ENCODE data around the gene SUGCT.

The SUGCT gene

GRCh38 chr7:40095695-40096327, 39.0 kb upstream of the SUGCT start:
- no peak for TF ChIP-seq TAF1 (IDR thresholded peaks at IDR 0.05; ENCODE audit: borderline replicate concordance, insufficient read depth, low read length)
- TF ChIP-seq, protein P1, sequence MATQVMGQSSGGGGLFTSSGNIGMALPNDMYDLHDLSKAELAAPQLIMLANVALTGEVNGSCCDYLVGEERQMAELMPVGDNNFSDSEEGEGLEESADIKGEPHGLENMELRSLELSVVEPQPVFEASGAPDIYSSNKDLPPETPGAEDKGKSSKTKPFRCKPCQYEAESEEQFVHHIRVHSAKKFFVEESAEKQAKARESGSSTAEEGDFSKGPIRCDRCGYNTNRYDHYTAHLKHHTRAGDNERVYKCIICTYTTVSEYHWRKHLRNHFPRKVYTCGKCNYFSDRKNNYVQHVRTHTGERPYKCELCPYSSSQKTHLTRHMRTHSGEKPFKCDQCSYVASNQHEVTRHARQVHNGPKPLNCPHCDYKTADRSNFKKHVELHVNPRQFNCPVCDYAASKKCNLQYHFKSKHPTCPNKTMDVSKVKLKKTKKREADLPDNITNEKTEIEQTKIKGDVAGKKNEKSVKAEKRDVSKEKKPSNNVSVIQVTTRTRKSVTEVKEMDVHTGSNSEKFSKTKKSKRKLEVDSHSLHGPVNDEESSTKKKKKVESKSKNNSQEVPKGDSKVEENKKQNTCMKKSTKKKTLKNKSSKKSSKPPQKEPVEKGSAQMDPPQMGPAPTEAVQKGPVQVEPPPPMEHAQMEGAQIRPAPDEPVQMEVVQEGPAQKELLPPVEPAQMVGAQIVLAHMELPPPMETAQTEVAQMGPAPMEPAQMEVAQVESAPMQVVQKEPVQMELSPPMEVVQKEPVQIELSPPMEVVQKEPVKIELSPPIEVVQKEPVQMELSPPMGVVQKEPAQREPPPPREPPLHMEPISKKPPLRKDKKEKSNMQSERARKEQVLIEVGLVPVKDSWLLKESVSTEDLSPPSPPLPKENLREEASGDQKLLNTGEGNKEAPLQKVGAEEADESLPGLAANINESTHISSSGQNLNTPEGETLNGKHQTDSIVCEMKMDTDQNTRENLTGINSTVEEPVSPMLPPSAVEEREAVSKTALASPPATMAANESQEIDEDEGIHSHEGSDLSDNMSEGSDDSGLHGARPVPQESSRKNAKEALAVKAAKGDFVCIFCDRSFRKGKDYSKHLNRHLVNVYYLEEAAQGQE (IDR thresholded peaks at IDR 0.05; ENCODE audit: insufficient read depth in 1 of 2, low read depth in 2 of 2, low read length in 2 of 2): no peak
- no peak for TF ChIP-seq POLR2AphosphoS5 (IDR thresholded peaks at IDR 0.05; ENCODE audit: low read depth, low read length)
- no peak for TF ChIP-seq FOXP2 (optimal IDR thresholded peaks at IDR 0.05; ENCODE audit: borderline replicate concordance, extremely low read depth, extremely low read length, insufficient read depth)
- no peak for TF ChIP-seq SIN3A (IDR thresholded peaks at IDR 0.05; ENCODE audit: borderline replicate concordance, insufficient read depth, low read length)

DNA sequence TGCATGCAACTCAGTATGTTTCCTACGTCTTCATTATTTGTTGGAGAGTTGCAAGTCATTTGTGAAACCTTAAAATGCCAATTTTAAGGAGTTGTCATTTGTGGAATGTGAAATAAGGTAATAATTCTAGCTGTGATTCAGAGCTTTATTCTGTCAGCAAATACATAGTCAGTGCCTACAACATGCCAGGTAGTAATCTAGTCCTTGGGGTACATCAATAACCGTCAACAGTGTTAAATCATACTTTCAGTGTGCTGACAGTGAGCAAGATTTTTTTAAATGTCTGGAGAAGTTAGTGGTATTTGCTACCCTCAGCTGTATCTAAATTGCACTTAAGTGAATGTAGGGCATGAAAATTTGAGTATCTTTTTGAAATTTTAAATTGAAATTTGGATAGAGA, 37.1 kb upstream of the SUGCT start:
- TF ChIP-seq TAF1 (IDR thresholded peaks at IDR 0.05; ENCODE audit: borderline replicate concordance, insufficient read depth, low read length) (no peak), FOXP2 (optimal IDR thresholded peaks at IDR 0.05; ENCODE audit: borderline replicate concordance, extremely low read depth, extremely low read length, insufficient read depth) (no peak), POLR2AphosphoS5 (IDR thresholded peaks at IDR 0.05; ENCODE audit: low read depth, low read length) (no peak), SIN3A (IDR thresholded peaks at IDR 0.05; ENCODE audit: borderline replicate concordance, insufficient read depth, low read length) (no peak)
- TF ChIP-seq, protein P1 (IDR thresholded peaks at IDR 0.05; ENCODE audit: insufficient read depth in 1 of 2, low read depth in 2 of 2, low read length in 2 of 2): no peak

DNA sequence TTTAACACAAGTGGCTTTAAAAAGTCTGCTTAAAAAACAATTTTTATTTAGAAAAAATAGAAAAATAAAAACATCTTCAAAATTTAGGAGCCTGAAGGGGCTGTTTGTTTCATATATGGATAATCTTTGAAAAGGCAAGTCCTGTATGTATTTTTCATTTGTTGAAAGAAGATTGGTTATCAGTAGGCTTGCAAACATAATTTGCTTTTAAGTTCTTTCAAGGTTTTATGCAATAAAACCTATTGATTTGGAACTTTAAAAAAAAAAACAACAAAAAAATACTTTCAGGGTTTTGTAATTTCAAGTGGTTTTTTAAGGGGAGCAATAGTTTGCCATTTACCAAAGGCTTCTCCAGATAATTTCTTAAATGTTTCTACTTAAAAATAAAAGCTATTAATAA, 36.0 kb upstream of the SUGCT start:
- no peak for TF ChIP-seq FOXP2 (optimal IDR thresholded peaks at IDR 0.05; ENCODE audit: borderline replicate concordance, extremely low read depth, extremely low read length, insufficient read depth)
- no peak for TF ChIP-seq POLR2AphosphoS5 (IDR thresholded peaks at IDR 0.05; ENCODE audit: low read depth, low read length)
- TF ChIP-seq TAF1 (IDR thresholded peaks at IDR 0.05; ENCODE audit: borderline replicate concordance, insufficient read depth, low read length): no peak
- no peak for TF ChIP-seq SIN3A (IDR thresholded peaks at IDR 0.05; ENCODE audit: borderline replicate concordance, insufficient read depth, low read length)
- TF ChIP-seq, protein P1 (IDR thresholded peaks at IDR 0.05; ENCODE audit: insufficient read depth in 1 of 2, low read depth in 2 of 2, low read length in 2 of 2): no peak

DNA sequence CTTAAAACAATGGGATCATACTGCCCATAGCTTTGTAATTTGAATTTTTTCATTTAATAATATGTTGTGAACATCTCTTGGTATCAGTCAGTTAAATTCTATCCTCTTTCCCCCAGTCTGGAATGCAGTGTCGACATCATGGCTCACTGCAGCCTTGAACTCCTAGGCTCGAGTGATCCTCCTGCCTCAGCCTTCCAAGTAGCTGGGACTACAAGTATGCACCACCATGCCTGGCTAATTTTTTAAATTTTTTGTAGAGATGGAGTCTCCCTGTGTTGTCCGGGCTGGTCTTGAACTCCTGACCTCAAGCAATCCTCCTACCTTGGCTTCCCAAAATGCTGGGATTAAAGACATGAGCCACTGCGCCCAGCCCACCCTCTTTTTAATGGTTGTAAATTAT, 35.0 kb upstream of the SUGCT start:
- TF ChIP-seq, protein P1 (IDR thresholded peaks at IDR 0.05; ENCODE audit: insufficient read depth in 1 of 2, low read depth in 2 of 2, low read length in 2 of 2): no peak
- TF ChIP-seq SIN3A (IDR thresholded peaks at IDR 0.05; ENCODE audit: borderline replicate concordance, insufficient read depth, low read length) (no peak), TAF1 (IDR thresholded peaks at IDR 0.05; ENCODE audit: borderline replicate concordance, insufficient read depth, low read length) (no peak)

DNA sequence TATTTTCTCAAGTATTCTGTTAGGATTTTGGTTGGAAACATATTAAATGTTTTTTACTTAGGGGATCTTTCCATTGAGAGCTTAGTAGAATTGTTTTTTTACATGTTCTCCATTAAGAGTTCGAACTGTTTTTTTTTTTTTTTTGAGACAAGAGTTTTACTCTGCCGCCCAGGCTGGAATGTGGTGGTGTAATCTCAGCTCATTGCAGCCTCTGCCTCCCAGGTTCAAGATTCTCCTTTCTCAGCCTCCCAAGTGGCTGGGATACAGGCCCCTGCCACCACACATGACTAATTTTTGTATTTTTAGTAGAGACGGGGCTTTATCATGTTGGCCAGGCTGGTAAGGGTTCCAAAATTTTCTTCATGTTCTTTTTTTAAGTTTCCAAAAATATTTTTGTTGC, 33.6 kb upstream of the SUGCT start:
- TF ChIP-seq TAF1 (IDR thresholded peaks at IDR 0.05; ENCODE audit: borderline replicate concordance, insufficient read depth, low read length) (no peak), POLR2AphosphoS5 (IDR thresholded peaks at IDR 0.05; ENCODE audit: low read depth, low read length) (no peak), SIN3A (IDR thresholded peaks at IDR 0.05; ENCODE audit: borderline replicate concordance, insufficient read depth, low read length) (no peak), FOXP2 (optimal IDR thresholded peaks at IDR 0.05; ENCODE audit: borderline replicate concordance, extremely low read depth, extremely low read length, insufficient read depth) (no peak)
- TF ChIP-seq, protein P1 (IDR thresholded peaks at IDR 0.05; ENCODE audit: insufficient read depth in 1 of 2, low read depth in 2 of 2, low read length in 2 of 2): no peak
